Central memory CD8-positive, alpha-beta T cell (primary cell): ENCODE results near the gene ELMOD3.
A peak's percentile ranks its signal among the peaks of the same experiment; 100 is the strongest.
"Not testable (repeated sequence)": the region's sequence is repeated elsewhere in the genome, so short reads cannot be mapped to it uniquely, and the experiment has no call there.

Experiments used
- ATAC-seq: fragments of 150-1000 bp; cut with Tn5 transposase; replicated peaks from 2 replicates; pipeline ENCODE4 v1.10.0; 2022; ENCODE audit warnings: mild to moderate bottlenecking, moderate FRiP score, moderate number of reproducible peaks; ENCODE audit not compliant: poor library complexity, severe bottlenecking; ENCODE audit errors: extremely low read depth
- DNase-seq, 2 donors: peaks; one replicate each; pipeline ENCODE4 v3.0.0; 2021; ENCODE audit warnings: low spot score in 2 of 2
- H3K27ac Mint-ChIP-seq: one replicate; pipeline ENCODE4 v1.8.0; 2022; ENCODE audit warnings: low read depth, mild to moderate bottlenecking, moderate library complexity, mixed read lengths
- H3K27me3 Mint-ChIP-seq: one replicate; pipeline ENCODE4 v1.8.0; 2022; ENCODE audit warnings: mixed read lengths
- H3K36me3 Mint-ChIP-seq: one replicate; pipeline ENCODE4 v1.8.0; 2022; ENCODE audit warnings: mild to moderate bottlenecking, moderate library complexity, mixed read lengths; ENCODE audit not compliant: insufficient read depth
- H3K4me1 Mint-ChIP-seq: one replicate; pipeline ENCODE4 v1.8.0; 2022; ENCODE audit warnings: mixed read lengths
- H3K4me3 Mint-ChIP-seq: one replicate; pipeline ENCODE4 v1.8.0; 2022; ENCODE audit warnings: mild to moderate bottlenecking, moderate library complexity, mixed read lengths
- H3K9me3 Mint-ChIP-seq: one replicate; pipeline ENCODE4 v1.8.0; 2022; ENCODE audit warnings: mixed read lengths

ELMOD3 gene

GRCh38 chr2:85323351-85323987, 31.1 kb upstream of the ELMOD3 start:
- Mint-ChIP-seq H3K9me3 (no peaks in the 10 kb centered on the region), H3K27ac (peak overlapping the region; percentile 23), H3K4me3 (peak overlapping the region; percentile 91), H3K36me3 (peaks cover 91% of the 10 kb centered on the region), H3K27me3 (no peaks in the 10 kb centered on the region), H3K4me1 (peaks cover 93% of the 10 kb centered on the region)
- ATAC-seq (no peak), DNase-seq (no peak)

- H3K36me3 Mint-ChIP-seq = peaks cover 91% of the 10 kb centered on the region
- H3K4me1 Mint-ChIP-seq = peaks cover 93% of the 10 kb centered on the region
- H3K27ac Mint-ChIP-seq = peak overlapping the region; percentile 23
- H3K27me3 Mint-ChIP-seq, DNase-seq, H3K9me3 Mint-ChIP-seq, ATAC-seq: not testable (repeated sequence)
- H3K4me3 Mint-ChIP-seq = peak overlapping the region; percentile 91
Observed at GRCh38 chr2:85323988-85324367, 30.6 kb upstream of the ELMOD3 start.

- DNase-seq = no peak
Observed at GRCh38 chr2:85324639-85325465, 29.7 kb upstream of the ELMOD3 start.

DNA sequence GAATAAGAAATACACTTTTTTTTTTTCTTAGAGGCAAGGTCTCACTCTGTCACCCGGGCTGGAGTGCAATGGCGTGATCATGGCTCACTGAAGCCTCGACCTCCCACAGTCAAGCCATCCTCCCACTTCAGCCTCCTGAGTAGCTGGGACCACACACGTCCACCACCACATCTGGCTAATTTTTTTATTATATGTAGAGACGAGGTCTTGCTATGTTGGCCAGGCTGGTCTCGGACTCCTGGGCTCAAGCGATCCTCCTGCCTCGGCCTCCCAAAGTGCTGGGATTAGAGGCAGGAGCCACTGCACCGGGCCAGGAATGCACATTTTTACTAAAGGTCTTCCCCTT, 29.1 kb upstream of the ELMOD3 start:
- H3K4me1 Mint-ChIP-seq = peaks cover 85% of the 10 kb centered on the region
- DNase-seq (no peak), ATAC-seq (no peak)
- H3K9me3 Mint-ChIP-seq = no peaks in the 10 kb centered on the region
- peaks cover 79% of the 10 kb centered on the region for H3K36me3 Mint-ChIP-seq
- H3K27me3 Mint-ChIP-seq = no peaks in the 10 kb centered on the region
- peak overlapping the region; percentile 91 for H3K4me3 Mint-ChIP-seq
- peak overlapping the region; percentile 98 for H3K27ac Mint-ChIP-seq

More at GRCh38 chr2:85324639-85325465, 29.7 kb upstream of the ELMOD3 start:
- no peak for ATAC-seq
- Mint-ChIP-seq H3K27ac (peak overlapping the region; percentile 98), H3K4me3 (peak overlapping the region; percentile 91), H3K9me3 (no peaks in the 10 kb centered on the region), H3K4me1 (peaks cover 91% of the 10 kb centered on the region), H3K36me3 (peaks cover 85% of the 10 kb centered on the region), H3K27me3 (no peaks in the 10 kb centered on the region)

DNA sequence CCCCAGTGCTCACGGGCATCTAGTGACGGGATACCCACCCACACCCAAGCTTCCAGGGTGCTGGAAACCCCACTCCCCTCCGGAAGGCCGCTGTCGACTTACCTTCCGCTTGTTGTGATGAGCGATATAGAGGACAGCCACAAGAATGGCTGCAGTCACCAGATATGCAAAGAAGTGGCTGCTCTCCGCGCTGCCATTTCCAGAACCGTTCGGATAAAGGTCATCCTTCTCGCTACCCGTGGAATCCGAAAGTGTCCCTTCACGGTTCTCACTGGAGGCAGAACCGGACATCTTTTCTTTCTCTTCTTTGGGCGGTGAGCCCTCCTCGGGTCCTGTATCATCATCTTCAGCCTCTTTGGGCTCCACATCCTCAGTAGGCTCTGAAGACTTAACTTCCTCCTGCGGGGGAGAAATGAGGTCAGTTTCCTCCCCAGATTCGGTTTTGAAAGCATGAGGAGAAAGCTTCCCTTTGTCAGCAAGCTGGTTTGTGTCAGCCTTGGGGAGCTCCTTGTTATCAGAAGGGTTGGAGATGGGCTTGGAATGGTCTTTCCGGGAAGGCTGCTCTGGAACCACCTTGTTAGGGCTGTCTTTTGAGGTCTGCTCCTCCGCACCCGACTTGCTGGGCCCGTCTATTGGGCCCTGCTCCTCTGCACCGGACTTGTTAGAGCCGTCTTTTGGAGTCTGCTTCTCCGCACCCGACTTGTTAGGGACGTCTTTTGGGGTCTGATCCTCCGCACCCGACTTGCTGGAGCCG, 28.0 kb upstream of the ELMOD3 start:
- ATAC-seq (peak; percentile 12), DNase-seq (peak in 1 of 2 donors; percentile 31)

DNA sequence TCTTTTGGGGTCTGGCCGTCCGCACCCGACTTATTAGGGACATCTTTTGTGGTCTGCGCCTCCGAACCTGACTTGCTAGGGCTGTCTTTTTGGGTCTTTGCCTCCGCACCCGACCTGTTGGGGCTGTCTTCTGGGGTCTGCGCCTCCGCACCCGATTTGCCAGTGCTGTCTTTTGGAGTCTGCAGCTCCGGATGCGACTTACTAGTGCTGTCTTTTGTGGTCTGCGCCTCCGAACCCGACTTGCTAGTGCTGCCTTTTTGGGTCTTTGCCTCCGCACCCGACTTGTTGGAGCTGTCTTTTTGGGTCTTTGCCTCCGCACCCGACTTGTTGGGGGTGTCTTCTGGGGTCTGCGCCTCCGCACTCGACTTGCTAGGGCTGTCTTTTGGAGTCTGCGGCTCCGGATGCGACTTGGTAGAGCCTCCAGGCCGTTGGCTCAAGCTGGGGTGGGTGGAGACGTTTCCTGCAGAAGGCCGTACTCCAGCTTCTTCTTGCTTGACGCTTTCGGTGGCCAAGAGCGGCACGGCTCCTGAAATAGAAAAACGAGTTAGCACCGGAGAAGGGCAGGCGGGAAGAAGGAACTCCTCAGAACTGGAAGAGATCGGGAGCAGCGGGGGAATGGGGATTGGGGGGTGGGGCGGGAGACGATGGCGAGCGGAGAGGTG, 27.3 kb upstream of the ELMOD3 start:
- Mint-ChIP-seq H3K4me1 (peaks cover 67% of the 10 kb centered on the region), H3K9me3 (no peaks in the 10 kb centered on the region), H3K27ac (peak overlapping the region; percentile 98), H3K36me3 (peaks cover 63% of the 10 kb centered on the region), H3K27me3 (no peaks in the 10 kb centered on the region), H3K4me3 (peak overlapping the region; percentile 91)
- peak; percentile 52 for ATAC-seq
- peak; percentile 41 to 53 for DNase-seq

More for the DNA sequence above, 28.0 kb upstream of the ELMOD3 start:
- peak overlapping the region; percentile 91 for H3K4me3 Mint-ChIP-seq
- H3K4me1 Mint-ChIP-seq = peaks cover 74% of the 10 kb centered on the region
- peaks cover 71% of the 10 kb centered on the region for H3K36me3 Mint-ChIP-seq
- no peaks in the 10 kb centered on the region for H3K27me3 Mint-ChIP-seq
- H3K27ac Mint-ChIP-seq = peak overlapping the region; percentile 98
- no peaks in the 10 kb centered on the region for H3K9me3 Mint-ChIP-seq

- peak within 1 kb of the TSS; percentile 91 for H3K4me3 Mint-ChIP-seq
- ATAC-seq (peak; percentile 90), DNase-seq (peak; percentile 85 to 89)
- H3K9me3 Mint-ChIP-seq = no peaks in the 10 kb centered on the region
- H3K27ac Mint-ChIP-seq = peak within 1 kb of the TSS; percentile 98
- H3K36me3 Mint-ChIP-seq = peaks cover 56% of the 10 kb centered on the region
- H3K27me3 Mint-ChIP-seq = no peaks in the 10 kb centered on the region
- H3K4me1 Mint-ChIP-seq = peaks cover 59% of the 10 kb centered on the region
Observed at GRCh38 chr2:85327822-85328617, 26.5 kb upstream of the ELMOD3 start, which contains the start of gene TGOLN2. TGOLN2 (minus strand) TSS chr2:85327989; CDS start chr2:85327962, 27 bp downstream.

GRCh38 chr2:85329181-85329651, 25.4 kb upstream of the ELMOD3 start:
- no peak for DNase-seq
- Mint-ChIP-seq H3K4me3 (peak overlapping the region; percentile 91), H3K4me1 (peaks cover 48% of the 10 kb centered on the region), H3K27me3 (no peaks in the 10 kb centered on the region), H3K9me3 (no peaks in the 10 kb centered on the region), H3K27ac (peak overlapping the region; percentile 98), H3K36me3 (peaks cover 44% of the 10 kb centered on the region)
- ATAC-seq = no peak

DNA sequence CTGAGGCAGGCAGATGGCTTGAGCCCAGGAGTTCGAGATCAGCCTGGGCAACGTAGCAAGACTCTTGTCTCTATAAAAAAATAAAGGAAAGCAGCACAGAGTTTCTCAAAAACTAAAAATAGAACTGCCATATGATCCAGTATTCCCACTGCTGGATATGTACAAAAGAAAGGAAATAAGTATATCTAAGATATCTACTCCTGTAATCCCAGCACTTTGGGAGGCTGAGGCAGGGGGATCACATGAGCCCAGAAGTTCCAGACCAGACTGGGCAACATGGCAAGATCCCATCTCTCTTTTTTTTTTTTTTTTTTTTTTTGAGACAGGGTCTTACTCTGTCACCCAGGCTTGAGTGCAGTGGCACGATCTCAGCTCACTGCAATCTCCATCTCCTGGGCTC, 24.9 kb upstream of the ELMOD3 start:
- not testable (repeated sequence) for DNase-seq, H3K9me3 Mint-ChIP-seq, H3K27me3 Mint-ChIP-seq, ATAC-seq, H3K4me3 Mint-ChIP-seq, H3K27ac Mint-ChIP-seq
- Mint-ChIP-seq H3K36me3 (peaks cover 39% of the 10 kb centered on the region), H3K4me1 (peaks cover 43% of the 10 kb centered on the region)

DNA sequence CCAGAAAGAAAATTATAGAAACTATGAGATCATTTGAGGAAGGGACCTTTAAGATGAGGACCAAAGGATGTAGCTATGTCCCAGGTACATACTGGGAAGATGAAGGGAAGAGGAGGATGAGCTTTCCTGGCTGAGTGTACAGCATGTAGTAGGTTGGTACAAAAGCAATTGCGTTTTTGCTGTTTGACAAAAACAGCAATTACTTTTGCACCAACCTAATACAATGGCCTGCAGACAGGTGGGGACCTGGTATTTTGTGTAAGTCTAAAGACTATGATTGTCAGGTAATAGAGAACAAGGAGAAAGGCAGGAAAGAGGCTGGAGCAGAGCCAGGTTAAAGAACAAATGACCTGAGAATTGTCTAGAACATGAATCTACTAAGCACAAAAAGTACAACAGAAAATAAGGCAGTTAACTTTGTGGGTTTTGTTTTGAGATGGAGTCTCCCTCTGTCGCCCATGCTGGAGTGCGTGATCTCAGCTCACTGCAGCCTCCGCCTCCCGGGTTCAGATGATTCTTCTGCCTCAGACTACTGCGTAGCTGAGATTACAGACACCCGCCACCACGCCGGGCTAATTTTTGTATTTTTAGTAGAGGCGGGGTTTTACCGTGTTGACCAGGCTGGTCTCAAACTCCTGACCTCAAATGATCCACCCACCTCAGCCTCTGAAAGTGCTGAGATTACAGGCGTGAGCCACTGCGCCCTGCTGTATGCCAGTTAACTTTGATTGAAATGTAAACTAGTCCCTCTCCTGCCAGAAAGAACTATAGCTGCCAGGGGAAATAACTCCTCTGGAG, 23.5 kb upstream of the ELMOD3 start:
- peaks cover 30% of the 10 kb centered on the region for H3K4me1 Mint-ChIP-seq
- no peak for ATAC-seq
- H3K36me3 Mint-ChIP-seq = peaks cover 29% of the 10 kb centered on the region
- no peak overlapping the region for H3K27ac Mint-ChIP-seq
- H3K9me3 Mint-ChIP-seq = no peaks in the 10 kb centered on the region
- no peaks in the 10 kb centered on the region for H3K27me3 Mint-ChIP-seq
- DNase-seq = no peak
- no peak overlapping the region for H3K4me3 Mint-ChIP-seq

GRCh38 chr2:85333877-85334276, 20.7 kb upstream of the ELMOD3 start:
- not testable (repeated sequence) for H3K27me3 Mint-ChIP-seq, H3K4me3 Mint-ChIP-seq, DNase-seq, H3K27ac Mint-ChIP-seq, H3K9me3 Mint-ChIP-seq, H3K36me3 Mint-ChIP-seq, H3K4me1 Mint-ChIP-seq, ATAC-seq
